GM20431 (cell line): Measurements from ENCODE around the gene MUC12.
"Not testable (repeated sequence)": the region's sequence is repeated elsewhere in the genome, so short reads cannot be mapped to it uniquely, and the experiment has no call there.

ENCODE experiments used
- in situ Hi-C: fragments of 300-500 bp; cut with MseI, MboI; formaldehyde crosslinking; loops from one replicate; pipeline ENCODE4 v1.15.0; 2020; ENCODE audit warnings: low sequenced_read_pairs; ENCODE audit not compliant: unreplicated experiment

The MUC12 gene

DNA sequence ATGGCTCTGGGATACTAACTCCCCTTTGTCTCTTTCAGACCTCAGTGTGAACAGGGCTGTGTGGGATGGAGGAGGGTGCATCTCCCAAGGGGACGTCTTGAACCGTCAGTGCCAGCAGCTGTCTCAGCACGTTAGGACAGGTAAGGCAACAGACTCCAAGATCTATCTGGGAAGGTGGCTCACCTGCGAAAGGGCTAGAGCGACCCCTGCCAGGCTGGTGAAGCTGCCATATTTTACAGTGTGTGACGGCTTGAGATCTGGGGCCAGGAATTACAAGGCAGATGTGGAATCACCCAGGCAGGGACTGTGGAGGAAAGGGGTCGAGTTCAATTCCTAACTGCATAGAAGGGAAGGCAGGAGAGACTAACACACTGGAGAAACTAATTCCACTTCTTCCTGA lies 61.7 kb downstream of the MUC12 start:
- in situ Hi-C loops: no loop called here

DNA sequence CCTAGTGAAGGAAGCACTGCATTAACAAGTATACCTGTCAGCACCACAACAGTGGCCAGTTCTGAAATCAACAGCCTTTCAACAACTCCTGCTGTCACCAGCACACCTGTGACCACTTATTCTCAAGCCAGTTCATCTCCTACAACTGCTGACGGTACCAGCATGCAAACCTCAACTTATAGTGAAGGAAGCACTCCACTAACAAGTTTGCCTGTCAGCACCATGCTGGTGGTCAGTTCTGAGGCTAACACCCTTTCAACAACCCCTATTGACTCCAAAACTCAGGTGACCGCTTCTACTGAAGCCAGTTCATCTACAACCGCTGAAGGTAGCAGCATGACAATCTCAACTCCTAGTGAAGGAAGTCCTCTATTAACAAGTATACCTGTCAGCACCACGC lies 66.6 kb downstream of the MUC12 start:
- in situ Hi-C loops: no loop called here

DNA sequence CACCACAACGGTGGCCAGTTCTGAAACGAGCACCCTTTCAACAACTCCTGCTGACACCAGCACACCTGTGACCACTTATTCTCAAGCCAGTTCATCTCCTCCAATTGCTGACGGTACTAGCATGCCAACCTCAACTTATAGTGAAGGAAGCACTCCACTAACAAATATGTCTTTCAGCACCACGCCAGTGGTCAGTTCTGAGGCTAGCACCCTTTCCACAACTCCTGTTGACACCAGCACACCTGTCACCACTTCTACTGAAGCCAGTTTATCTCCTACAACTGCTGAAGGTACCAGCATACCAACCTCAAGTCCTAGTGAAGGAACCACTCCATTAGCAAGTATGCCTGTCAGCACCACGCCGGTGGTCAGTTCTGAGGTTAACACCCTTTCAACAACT lies 71.9 kb downstream of the MUC12 start:
- in situ Hi-C loops: not testable (repeated sequence)

DNA sequence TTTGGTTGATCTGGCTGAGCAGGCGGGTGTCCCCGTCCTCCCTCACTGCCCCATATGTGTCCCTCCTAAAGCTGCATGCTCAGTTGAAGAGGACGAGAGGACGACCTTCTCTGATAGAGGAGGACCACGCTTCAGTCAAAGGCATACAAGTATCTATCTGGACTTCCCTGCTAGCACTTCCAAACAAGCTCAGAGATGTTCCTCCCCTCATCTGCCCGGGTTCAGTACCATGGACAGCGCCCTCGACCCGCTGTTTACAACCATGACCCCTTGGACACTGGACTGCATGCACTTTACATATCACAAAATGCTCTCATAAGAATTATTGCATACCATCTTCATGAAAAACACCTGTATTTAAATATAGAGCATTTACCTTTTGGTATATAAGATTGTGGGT lies 89.0 kb downstream of the MUC12 start:
- in situ Hi-C loops: loop anchor here (10.0 kb wide), 2 partner anchors 94 to 154 kb away; partner anchors contain the start of gene MUC12

- in situ Hi-C loops: loop anchor here (10.0 kb wide), 2 partner anchors 95 to 155 kb away; partner anchors contain the start of gene MUC12
Measured at GRCh38 chr7:101059620-101059942, 90.2 kb downstream of the MUC12 start.

- in situ Hi-C loops: no loop called here
Measured at GRCh38 chr7:101060992-101061391, 91.6 kb downstream of the MUC12 start.

- in situ Hi-C loops: not testable (repeated sequence)
Measured at GRCh38 chr7:101064176-101064550, 94.8 kb downstream of the MUC12 start.

- in situ Hi-C loops: not testable (repeated sequence)
Measured at GRCh38 chr7:101065162-101065561, 95.8 kb downstream of the MUC12 start.

DNA sequence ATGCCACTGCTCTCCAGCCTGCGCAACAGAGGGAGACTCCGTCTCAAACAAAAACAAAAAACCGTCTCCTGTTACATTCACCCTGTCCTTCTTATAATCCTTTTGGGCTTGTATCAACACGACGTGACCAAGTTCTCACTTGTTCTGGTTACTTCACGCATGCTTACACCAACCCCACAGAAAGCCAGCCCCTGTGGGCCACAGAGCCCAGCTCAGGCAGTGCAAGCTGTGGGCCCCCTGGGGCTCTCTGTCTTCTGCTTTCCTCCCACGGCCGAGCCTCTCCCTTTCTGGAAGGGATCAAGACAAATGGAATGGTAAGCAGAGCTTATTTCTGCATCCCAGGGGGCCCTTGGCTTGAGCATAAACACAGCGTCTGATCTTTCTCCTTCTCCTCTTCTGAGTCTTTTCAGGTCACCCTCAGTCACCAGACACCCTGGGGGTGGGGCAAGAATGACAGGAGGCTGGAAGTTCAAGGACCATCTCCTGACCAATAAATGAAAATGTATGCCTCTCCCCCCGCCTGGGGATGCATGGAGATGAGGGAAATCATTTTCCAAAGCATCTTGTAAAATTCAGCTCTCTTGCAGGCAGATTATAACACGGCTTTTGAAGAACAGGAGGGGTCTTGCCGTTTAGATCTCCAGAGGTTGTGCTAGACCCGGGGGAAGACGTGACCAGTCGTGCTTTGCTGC lies 96.9 kb downstream of the MUC12 start:
- in situ Hi-C loops: no loop called here

DNA sequence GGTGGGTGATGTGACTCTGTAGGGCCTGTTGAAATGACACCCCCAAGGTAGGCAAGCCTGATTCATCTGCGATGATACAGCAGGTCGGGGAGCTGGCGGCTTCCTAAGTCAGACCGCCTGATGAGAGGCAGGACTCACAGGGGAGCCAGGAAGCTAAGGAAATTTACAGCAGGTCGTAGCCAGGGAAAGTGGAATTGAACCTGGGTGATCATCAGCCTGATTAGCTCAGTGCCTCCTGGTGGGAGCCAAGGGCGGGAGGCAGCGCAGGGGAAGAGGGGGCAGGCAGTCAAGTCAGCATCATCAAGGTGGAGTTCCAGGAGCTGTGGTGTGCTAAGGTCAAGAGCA lies 97.4 kb downstream of the MUC12 start:
- in situ Hi-C loops: no loop called here

- in situ Hi-C loops: no loop called here
Measured at GRCh38 chr7:101068401-101068800, 99.0 kb downstream of the MUC12 start.
